Psoas muscle (tissue), 8 donors: Measurements from ENCODE around the gene FAM50B. TPM values are rescaled to one million over a fixed set of nuclear protein-coding genes. Genes with fewer than 3 reads are reported as not detected.

Source experiments
- ATAC-seq, 4 donors: fragments of 200-7000 bp; cut with Tn5 transposase; one replicate each; pipeline ENCODE4 v1.9.1; 2020; ENCODE audit warnings: moderate library complexity in 3 of 4, mild to moderate bottlenecking in 2 of 4
- DNase-seq, 2 donors: peaks; one replicate each; pipeline ENCODE4 v3.0.0-alpha.2; 2020
- H3K27ac ChIP-seq: fragments of 200-600 bp; one replicate; pipeline ENCODE4 v1.8.0; 2022
- H3K27me3 ChIP-seq, 3 donors: fragments of 200-600 bp in 1 of 3; one replicate each; pipeline versions ENCODE4 v1.6.1 to v1.8.0; 2013 to 2022; ENCODE audit warnings: low read length in 2 of 3, mild to moderate bottlenecking in 2 of 3, moderate library complexity in 1 of 3; ENCODE audit not compliant: insufficient read depth in 3 of 3
- H3K36me3 ChIP-seq, 2 donors: fragments of 200-600 bp in 1 of 2; one replicate each; pipeline versions ENCODE4 v1.6.1 to v1.8.0; 2013 to 2022; ENCODE audit warnings: low read depth in 1 of 2, mild to moderate bottlenecking in 1 of 2, moderate library complexity in 1 of 2; ENCODE audit not compliant: insufficient read depth in 1 of 2
- H3K4me1 ChIP-seq: fragments of 200-600 bp; one replicate; pipeline ENCODE4 v1.8.0; 2022
- H3K4me3 ChIP-seq: fragments of 200-600 bp; one replicate; pipeline ENCODE4 v1.8.0; 2022; ENCODE audit warnings: mild to moderate bottlenecking
- H3K9me3 ChIP-seq: fragments of 200-600 bp; one replicate; pipeline ENCODE4 v1.8.0; 2022
- WGBS, 3 donors: extraction: QIAGEN DNeasy Blood & Tissue Kit; methylation state at CpG; one replicate each; pipeline versions ENCODE4 v1.1.6 to v1.1.7; 2013; 5-methylcytosine and 5-hydroxymethylcytosine counted together
- intact Hi-C, 2 donors: fragments of 100-400 bp; cut with DNase I; formaldehyde crosslinking; loops; one replicate each; pipeline versions ENCODE4 v1.11.0 to v1.14.2; 2022
- polyA plus RNA-seq, 3 donors: library from polyadenylated mRNA; stranded (reverse); fragments of 200-250 nt; gene quantifications; one replicate each; pipeline ENCODE4 v1.2.3, GENCODE V29; 2013
- total RNA-seq, 4 donors: library from RNA; stranded (reverse); fragmentation: NEBNext Ultra II Directional in 2 of 4; extraction: Animal tissue kit (Norgen Biotek cat#: 25700) in 2 of 4; gene quantifications; one replicate each; pipeline versions ENCODE4 v1.2.1 to v1.2.4, GENCODE V29; 2021 to 2023
- TF ChIP-seq, protein P1 (sequence below): fragments of 200-600 bp; IDR thresholded peaks from one replicate; pipeline ENCODE4 v1.8.0; 2022; ENCODE audit warnings: antibody characterized with exemption
- donor health status: healthy with polysubstance abuse.
- donor health status: DM: no; HTN: no; CAD: no; lungs with moderate emphysema.
- donor health status: Bipolar disorder and iron deficiency.
- donor health status: healthy.
- donor health status: DM: yes; HTN: yes; CAD: no.
- donor health status: DM: no; HTN: no; CAD: no.
- donor health status: DM: no; HTN: no; CAD: no.
- donor health status: DM: yes; HTN: yes; CAD: no.

The FAM50B gene
- total and polyA plus RNA-seq, 7 donors, result 10.1 to 19.6 (median 11.6) TPM

DNA sequence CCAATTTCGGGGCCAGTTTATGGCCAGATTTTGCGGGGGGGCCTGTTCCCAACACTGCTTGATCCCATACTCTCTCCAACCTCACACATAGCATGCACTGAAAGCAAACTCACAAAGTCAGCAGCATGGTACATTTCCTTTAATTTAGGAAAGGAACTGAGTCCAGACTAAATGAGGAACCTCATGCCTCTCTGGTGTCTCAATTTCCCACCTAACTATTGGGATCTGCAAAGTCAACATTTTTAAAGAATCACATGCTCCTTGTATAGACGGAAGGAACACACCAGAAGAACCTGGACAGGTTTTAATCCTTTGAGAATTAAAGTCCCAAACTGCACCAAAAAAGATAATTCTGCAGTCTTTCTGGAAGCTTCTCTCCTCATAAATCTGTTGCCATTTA lies 33.3 kb downstream of the FAM50B start:
- Histone ChIP-seq H3K27ac (no peak overlapping the region), H3K36me3 (no peaks in the 10 kb centered on the region), H3K4me3 (no peak overlapping the region), H3K9me3 (no peaks in the 10 kb centered on the region), H3K27me3 (no peaks in the 10 kb centered on the region), H3K4me1 (peaks cover 28% of the 10 kb centered on the region)
- intact Hi-C loops, result no loop called here
- ATAC-seq (no peak), DNase-seq (no peak)
- WGBS, 3 donors, result 86 to 92% (median 88%) methylated on average over 3 of the region's 3 CpGs
- TF ChIP-seq, protein P1, sequence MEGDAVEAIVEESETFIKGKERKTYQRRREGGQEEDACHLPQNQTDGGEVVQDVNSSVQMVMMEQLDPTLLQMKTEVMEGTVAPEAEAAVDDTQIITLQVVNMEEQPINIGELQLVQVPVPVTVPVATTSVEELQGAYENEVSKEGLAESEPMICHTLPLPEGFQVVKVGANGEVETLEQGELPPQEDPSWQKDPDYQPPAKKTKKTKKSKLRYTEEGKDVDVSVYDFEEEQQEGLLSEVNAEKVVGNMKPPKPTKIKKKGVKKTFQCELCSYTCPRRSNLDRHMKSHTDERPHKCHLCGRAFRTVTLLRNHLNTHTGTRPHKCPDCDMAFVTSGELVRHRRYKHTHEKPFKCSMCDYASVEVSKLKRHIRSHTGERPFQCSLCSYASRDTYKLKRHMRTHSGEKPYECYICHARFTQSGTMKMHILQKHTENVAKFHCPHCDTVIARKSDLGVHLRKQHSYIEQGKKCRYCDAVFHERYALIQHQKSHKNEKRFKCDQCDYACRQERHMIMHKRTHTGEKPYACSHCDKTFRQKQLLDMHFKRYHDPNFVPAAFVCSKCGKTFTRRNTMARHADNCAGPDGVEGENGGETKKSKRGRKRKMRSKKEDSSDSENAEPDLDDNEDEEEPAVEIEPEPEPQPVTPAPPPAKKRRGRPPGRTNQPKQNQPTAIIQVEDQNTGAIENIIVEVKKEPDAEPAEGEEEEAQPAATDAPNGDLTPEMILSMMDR, result no peak

DNA sequence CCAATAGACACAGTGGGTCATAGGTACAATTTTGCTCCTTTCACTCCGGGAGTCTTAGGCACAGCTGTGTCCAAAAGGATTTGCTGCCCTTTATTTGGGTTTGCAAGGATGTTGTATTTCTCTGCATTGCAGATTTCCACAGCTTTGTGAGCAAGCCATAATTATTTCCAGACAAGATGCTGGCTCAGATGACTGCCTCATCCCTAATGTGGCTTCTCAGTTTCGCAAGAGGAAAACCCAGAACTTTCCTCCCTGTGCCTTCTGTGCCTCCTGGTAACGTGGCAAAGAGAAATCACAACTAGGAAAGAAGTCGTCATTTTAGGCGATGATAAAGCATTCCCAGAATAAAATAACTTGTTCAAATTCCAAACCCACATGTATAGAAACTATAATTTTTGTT lies 33.7 kb downstream of the FAM50B start:
- H3K4me3 ChIP-seq, result no peak overlapping the region
- intact Hi-C loops, result no loop called here
- no peak overlapping the region for H3K27ac ChIP-seq
- no peaks in the 10 kb centered on the region for H3K27me3 ChIP-seq
- DNase-seq, result no peak
- peak in 3 of 4 donors; percentile 34 to 53 (median 39) for ATAC-seq
- WGBS, 3 donors, result 52 to 73% (median 57%) methylated on average over 5 of the region's 5 CpGs
- TF ChIP-seq, protein P1, result no peak
- no peaks in the 10 kb centered on the region for H3K36me3 ChIP-seq
- peaks cover 31% of the 10 kb centered on the region for H3K4me1 ChIP-seq
- H3K9me3 ChIP-seq, result no peaks in the 10 kb centered on the region

DNA sequence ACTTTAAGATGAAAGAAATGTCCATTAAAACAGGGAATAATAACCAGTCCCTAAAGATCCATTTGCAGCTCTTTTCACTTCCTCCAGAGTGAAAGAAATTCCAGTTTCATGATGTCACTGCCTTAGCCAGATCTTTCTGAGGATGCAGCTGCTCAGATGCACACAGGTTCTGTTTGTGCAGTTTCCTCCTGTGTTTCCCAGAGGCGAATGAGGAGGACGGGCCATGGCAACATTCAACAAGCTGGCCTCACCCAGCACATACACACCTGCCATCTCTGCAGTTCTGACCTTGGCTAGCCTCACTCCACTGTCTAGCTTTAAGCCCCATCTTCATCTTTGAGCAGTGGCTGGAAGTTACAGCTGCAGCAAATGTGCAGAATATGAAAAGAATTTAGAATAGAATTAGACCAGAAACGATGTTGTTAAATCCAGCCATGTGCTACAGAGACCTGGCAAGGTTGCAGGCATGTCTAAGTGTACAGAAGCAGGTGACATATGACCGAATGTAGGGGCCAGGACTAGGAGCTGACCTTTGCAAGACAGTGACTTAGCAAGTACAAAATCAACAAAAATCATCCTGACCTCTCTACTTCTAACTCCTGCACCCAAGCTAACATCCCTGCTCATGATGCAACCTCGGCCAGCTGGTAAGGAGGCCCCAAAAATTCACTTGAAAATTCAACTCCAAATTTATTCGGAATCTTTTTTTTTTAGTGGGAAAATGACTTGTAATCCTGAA lies 35.0 kb downstream of the FAM50B start:
- H3K36me3 ChIP-seq, result no peaks in the 10 kb centered on the region
- WGBS, 3 donors, result 20 to 40% (median 23%) methylated on average over 6 of the region's 6 CpGs
- H3K4me1 ChIP-seq, result peaks cover 34% of the 10 kb centered on the region
- no peak for ATAC-seq
- H3K27me3 ChIP-seq, result no peaks in the 10 kb centered on the region
- TF ChIP-seq, protein P1, result no peak
- no peak for DNase-seq
- no peaks in the 10 kb centered on the region for H3K9me3 ChIP-seq
- no peak overlapping the region for H3K27ac ChIP-seq
- no peak overlapping the region for H3K4me3 ChIP-seq
- intact Hi-C loops, result no loop called here

DNA sequence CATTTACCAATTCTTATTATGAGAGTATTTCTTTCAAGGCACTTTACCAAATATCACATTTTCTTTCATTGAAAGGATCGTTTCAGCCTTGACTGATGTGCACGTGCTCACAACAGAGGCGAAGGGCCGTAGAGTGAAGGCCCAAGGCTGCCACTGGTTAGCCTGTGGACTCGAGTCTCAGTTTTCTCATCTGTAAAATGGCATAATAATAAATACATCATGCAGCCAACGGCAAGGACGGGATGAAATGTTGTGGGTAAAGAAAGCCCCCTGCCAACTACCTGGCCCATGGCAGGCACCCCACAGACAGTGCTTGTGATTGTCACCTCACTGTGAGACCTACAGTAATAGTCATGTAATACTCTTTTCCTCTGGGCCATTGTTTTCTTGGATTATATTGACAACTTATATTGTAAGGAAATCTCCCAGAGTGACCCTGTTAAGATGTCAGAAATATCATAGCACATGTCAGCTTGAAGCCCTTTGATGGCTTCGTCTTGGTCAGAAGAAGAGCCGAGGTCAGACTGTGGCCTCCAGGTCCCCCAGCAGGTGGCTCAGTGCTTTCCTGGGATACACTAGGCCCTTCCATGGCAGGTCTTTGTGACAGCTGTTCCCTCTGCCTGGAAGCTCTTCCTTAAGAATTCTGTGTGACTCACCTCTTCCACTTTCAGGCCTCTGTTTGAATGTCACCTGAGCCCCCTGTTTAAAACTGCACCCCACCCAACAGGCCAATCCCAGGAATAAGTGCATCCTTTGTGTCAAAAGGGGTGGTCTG lies 36.3 kb downstream of the FAM50B start:
- Histone ChIP-seq H3K9me3 (no peaks in the 10 kb centered on the region), H3K36me3 (no peaks in the 10 kb centered on the region), H3K27ac (peak overlapping the region; percentile 37), H3K4me1 (peaks cover 34% of the 10 kb centered on the region), H3K4me3 (no peak overlapping the region), H3K27me3 (no peaks in the 10 kb centered on the region)
- DNase-seq (peak in 1 of 2 donors; percentile 67), ATAC-seq (peak; percentile 79 to 87 (median 84))
- TF ChIP-seq, protein P1, result peak; percentile 60
- intact Hi-C loops, result loop anchor here (2.0 to 5.0 kb wide), 3 partner anchors 42 to 138 kb away; no protein-coding TSS in a partner anchor
- WGBS, 3 donors, result 86 to 92% (median 88%) methylated on average over 9 of the region's 9 CpGs
